IMR-90 (cell line): ENCODE results near the gene CMIP. TPM values are rescaled to one million over a fixed set of nuclear protein-coding genes. Genes with fewer than 3 reads are reported as not detected.

Experiments
- ATAC-seq: fragments of 200-7000 bp; cut with Tn5 transposase; 2 replicates; pipeline ENCODE4 v1.9.1; 2020; ENCODE audit warnings: low read depth, mild to moderate bottlenecking, moderate library complexity
- BruUV-seq: library from RNA; stranded (reverse); fragments of 400-500 nt; replicated peaks from 2 replicates; lab custom pipeline; 2021; lab: Mats Ljungman, UMichigan
- CTCF ChIA-PET: fragments of 300-600 bp; formaldehyde crosslinking; extraction: SDS; loops from one replicate; lab custom pipeline; 2021; ENCODE audit warnings: antibody characterized with exemption; lab: Yijun Ruan, JAX
- POLR2A ChIA-PET: fragments of 300-600 bp; sonication (Branson Sonifier 250); formaldehyde crosslinking; loops from one replicate; lab custom pipeline; 2022; ENCODE audit warnings: antibody characterized with exemption; ENCODE audit not compliant: unreplicated experiment; lab: Charles Lee
- DNase-seq: peaks from one replicate; pipeline ENCODE4 v3.0.0; 2013
- H2AFZ ChIP-seq: replicated peaks from 2 replicates; pipeline ENCODE3; 2013; ENCODE audit warnings: low read length, mild to moderate bottlenecking; ENCODE audit not compliant: poor library complexity
- H2AK5ac ChIP-seq: 2 replicates; pipeline ENCODE4 v1.6.1; 2013; ENCODE audit warnings: low read depth, low read length, inconsistent platforms
- H2AK9ac ChIP-seq: replicated peaks from 2 replicates; pipeline ENCODE3; 2013; ENCODE audit warnings: mild to moderate bottlenecking, low read depth, low read length, moderate library complexity; ENCODE audit not compliant: poor library complexity
- H2BK120ac ChIP-seq: 2 replicates; pipeline ENCODE4 v1.6.1; 2013; ENCODE audit warnings: low read depth, low read length, inconsistent platforms
- H2BK15ac ChIP-seq: 3 replicates; pipeline ENCODE4 v1.6.1; 2013; ENCODE audit warnings: low read depth, low read length, inconsistent platforms
- H2BK20ac ChIP-seq: 2 replicates; pipeline ENCODE4 v1.6.1; 2013; ENCODE audit warnings: low read depth, mild to moderate bottlenecking, inconsistent platforms, low read length, moderate library complexity
- H2BK5ac ChIP-seq: 2 replicates; pipeline ENCODE4 v1.6.1; 2013; ENCODE audit warnings: mild to moderate bottlenecking, low read depth, low read length, inconsistent platforms; ENCODE audit not compliant: poor library complexity, severe bottlenecking
- H3K14ac ChIP-seq: replicated peaks from 2 replicates; pipeline ENCODE4 v1.6.1; 2013; ENCODE audit warnings: low read depth, low read length, inconsistent platforms
- H3K18ac ChIP-seq: 2 replicates; pipeline ENCODE4 v1.6.1; 2013; ENCODE audit warnings: low read depth, low read length, control low read depth
- H3K23ac ChIP-seq: 2 replicates; pipeline ENCODE4 v1.6.1; 2013; ENCODE audit warnings: low read depth, low read length, inconsistent platforms
- H3K27ac ChIP-seq: 2 replicates; pipeline ENCODE4 v1.5.1; 2013; ENCODE audit warnings: mild to moderate bottlenecking, control low read depth, low read length; ENCODE audit not compliant: insufficient read depth
- H3K27me3 ChIP-seq: 2 replicates; pipeline ENCODE4 v1.6.1; 2013; ENCODE audit warnings: low read length; ENCODE audit not compliant: control insufficient read depth, insufficient read depth
- H3K36me3 ChIP-seq: 2 replicates; pipeline ENCODE4 v1.6.1; 2013; ENCODE audit warnings: low read length, mixed read lengths; ENCODE audit not compliant: control insufficient read depth, insufficient read depth
- H3K4ac ChIP-seq: 2 replicates; pipeline ENCODE4 v1.6.1; 2013; ENCODE audit warnings: low read depth, low read length, inconsistent platforms
- H3K4me1 ChIP-seq: 2 replicates; pipeline ENCODE4 v1.6.1; 2013; ENCODE audit warnings: low read length, mixed read lengths; ENCODE audit not compliant: control insufficient read depth, insufficient read depth
- H3K4me2 ChIP-seq: 2 replicates; pipeline ENCODE4 v1.6.1; 2013; ENCODE audit warnings: low read depth, mild to moderate bottlenecking, control low read depth, low read length, moderate library complexity
- H3K4me3 ChIP-seq: 2 replicates; pipeline ENCODE4 v1.5.1; 2013; ENCODE audit warnings: low read depth, mild to moderate bottlenecking, control low read depth, low read length, moderate library complexity; ENCODE audit not compliant: insufficient read depth
- H3K56ac ChIP-seq: 2 replicates; pipeline ENCODE4 v1.6.1; 2013; ENCODE audit warnings: low read length, inconsistent platforms; ENCODE audit not compliant: insufficient read depth; ENCODE audit errors: extremely low read depth
- H3K79me1 ChIP-seq, 2 experiments: 2 replicates each; pipeline ENCODE4 v1.6.1; 2013; ENCODE audit warnings: low read length in 2 of 2, inconsistent platforms in 1 of 2, low read depth in 1 of 2
- H3K9ac ChIP-seq: 2 replicates; pipeline ENCODE4 v1.6.1; 2013; ENCODE audit warnings: low read depth, low read length, control low read depth
- H3K9me1 ChIP-seq: 2 replicates; pipeline ENCODE4 v1.6.1; 2013; ENCODE audit warnings: low read length, inconsistent platforms; ENCODE audit not compliant: insufficient read depth
- H3K9me3 ChIP-seq: 2 replicates; pipeline ENCODE4 v1.6.1; 2013; ENCODE audit warnings: low read length; ENCODE audit not compliant: control insufficient read depth, insufficient read depth
- H4K20me1 ChIP-seq: 2 replicates; pipeline ENCODE4 v1.6.1; 2013; ENCODE audit warnings: low read length, inconsistent platforms; ENCODE audit not compliant: insufficient read depth
- H4K5ac ChIP-seq: 2 replicates; pipeline ENCODE4 v1.6.1; 2013; ENCODE audit warnings: mild to moderate bottlenecking, low read depth, low read length, control low read depth
- H4K8ac ChIP-seq, 2 experiments: 2 replicates each; pipeline ENCODE4 v1.6.1; 2013; ENCODE audit warnings: low read depth in 2 of 2, low read length in 2 of 2, control low read depth in 1 of 2, inconsistent platforms in 1 of 2
- H4K91ac ChIP-seq: 2 replicates; pipeline ENCODE4 v1.6.1; 2013; ENCODE audit warnings: low read depth, low read length, inconsistent platforms; ENCODE audit not compliant: insufficient read depth
- BHLHE40 ChIP-seq: fragments of 150-350 bp; IDR thresholded peaks from 2 replicates; pipeline ENCODE4 v1.6.1; 2016; ENCODE audit warnings: mild to moderate bottlenecking, low read depth, low read length
- MXI1 ChIP-seq: IDR thresholded peaks from 2 replicates; pipeline ENCODE4 v1.6.1; 2012; ENCODE audit warnings: low read depth, mild to moderate bottlenecking, low read length, moderate library complexity, borderline replicate concordance
- RCOR1 ChIP-seq: IDR thresholded peaks from 2 replicates; pipeline ENCODE4 v1.6.1; 2012; ENCODE audit warnings: mild to moderate bottlenecking, low read length, improper control_type of control experiment; ENCODE audit not compliant: insufficient replicate concordance
- WGBS, 2 experiments: methylation state at CpG; one replicate each; pipeline versions ENCODE4 v1.1.5 to v1.1.7; 2013; ENCODE audit warnings: missing lambda C conversion rate in 2 of 2; ENCODE audit not compliant: insufficient read length in 1 of 2; ENCODE audit errors: extremely low coverage in 2 of 2; 5-methylcytosine and 5-hydroxymethylcytosine counted together
- dilution Hi-C: fragments of 300-500 bp; cut with HindIII; formaldehyde crosslinking; loops from one replicate; pipeline ENCODE4 v1.14.3; 2018; ENCODE audit warnings: low sequenced_read_pairs; ENCODE audit not compliant: unreplicated experiment
- in situ Hi-C: fragments of 300-500 bp; cut with MboI; formaldehyde crosslinking; loops from 3 replicates; pipeline ENCODE4 v1.14.3; 2019; ENCODE audit warnings: low sequenced_read_pairs, inconsistent platforms, mixed read lengths
- intact Hi-C: fragments of 100-400 bp; cut with micrococcal nuclease; formaldehyde crosslinking; loops from 2 replicates; pipeline ENCODE4 v1.10.0; 2022
- polyA plus RNA-seq, 3 experiments: library from polyadenylated mRNA; depleted of rRNA; stranded (reverse); fragments of >200 nt; gene quantifications; 2 replicates each; pipeline ENCODE4 v1.2.3, GENCODE V29; 2012; ENCODE audit warnings: low replicate concordance in 1 of 3
- total RNA-seq: library from RNA; depleted of rRNA; stranded (reverse); fragments of >200 nt; gene quantifications from 2 replicates; pipeline ENCODE4 v1.2.3, GENCODE V29; 2012

The CMIP gene
- total and polyA plus RNA-seq, 2 of the 4 experiments (the other 2 are of a cell fraction): 3.2 to 11.6 TPM

DNA sequence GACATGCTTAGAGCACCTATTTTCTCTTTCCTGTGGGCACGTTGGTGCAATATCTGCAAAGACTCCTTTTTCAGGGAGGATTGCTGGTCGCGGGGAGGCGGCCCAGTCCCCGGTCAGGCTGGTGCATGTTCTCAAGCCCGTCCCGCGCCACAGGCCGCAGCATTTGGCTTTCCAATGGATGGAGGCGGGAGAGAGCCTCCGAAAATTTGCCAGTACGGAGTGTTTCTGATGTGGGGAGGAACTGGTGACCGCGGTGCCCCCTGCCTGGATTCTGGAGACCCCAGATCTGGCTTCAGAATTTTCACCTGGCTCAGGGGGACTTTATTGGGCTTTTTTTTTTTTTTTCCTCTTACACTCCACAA, 2.3 kb downstream of the CMIP start:
- Histone ChIP-seq H4K5ac (no peak overlapping the region), H3K4me1 (peaks cover 7% of the 10 kb centered on the region), H3K14ac (no peak overlapping the region; the same call in 1 of the 2 replicates), H3K27me3 (peaks cover 13% of the 10 kb centered on the region), H2BK20ac (no peak overlapping the region), H3K79me1 (peaks cover 22 to 66% of the 10 kb centered on the region in 2 experiments), H4K91ac (no peak overlapping the region), H2AK5ac (no peak overlapping the region), H3K4ac (peak overlapping the region; percentile 18; the same call in 1 of the 2 replicates), H2BK5ac (no peak overlapping the region), H2BK15ac (no peak overlapping the region), H2BK120ac (no peak overlapping the region), H3K4me2 (peak overlapping the region; percentile 91), H2AFZ (peak overlapping the region; percentile 51), H3K9me1 (no peaks in the 10 kb centered on the region), H3K9me3 (no peaks in the 10 kb centered on the region), H4K8ac (peak overlapping the region in 1 of 2 experiments; percentile 47; a peak in 1 of 4 replicates), H3K56ac (no peak overlapping the region), H3K4me3 (peak overlapping the region; percentile 95), H3K18ac (no peak overlapping the region), H3K27ac (no peak overlapping the region), H4K20me1 (peaks cover 57% of the 10 kb centered on the region), H3K9ac (peak overlapping the region; percentile 84), H3K23ac (no peak overlapping the region), H2AK9ac (no peak overlapping the region), H3K36me3 (no peaks in the 10 kb centered on the region)
- CTCF ChIA-PET: no interaction called here
- no TSS peak for BruUV-seq
- POLR2A ChIA-PET: no interaction called here
- ATAC-seq (no peak), DNase-seq (no peak)
- in situ Hi-C loops (no loop called here), intact Hi-C loops (loop anchor here (5.0 to 10.0 kb wide), 2 partner anchors 138 to 165 kb away; no protein-coding TSS in a partner anchor), dilution Hi-C loops (no loop called here)
- 34% methylated on average over 3 of the region's 14 CpGs; no CpG with 5 or more reads in 1 of the 2 experiments for WGBS, 2 experiments
- TF ChIP-seq RCOR1: no peak
- no peak for TF ChIP-seq BHLHE40
- no peak for TF ChIP-seq MXI1
